DOHH2 (cell line): ENCODE results near the gene ESAM.

Source experiments
- CTCF ChIP-seq: fragments of 200-600 bp; sonication (generic); IDR thresholded peaks from one replicate; pipeline ENCODE4 v1.5.1; 2014; ENCODE audit warnings: antibody characterized with exemption, mild to moderate bottlenecking, low read depth, low read length; ENCODE audit not compliant: poor library complexity, severe bottlenecking
- EZH2phosphoT487 ChIP-seq: fragments of 200-600 bp; sonication (generic); IDR thresholded peaks from 2 replicates; pipeline ENCODE4 v1.6.1; 2017; ENCODE audit warnings: borderline replicate concordance, mild to moderate bottlenecking, antibody characterized with exemption, low read length, moderate library complexity, mixed read lengths

- TF ChIP-seq CTCF: no peak
- no peak for TF ChIP-seq EZH2phosphoT487
These were observed 16.2 kb upstream of the ESAM start for GRCh38 chr11:124778281-124778680.
